Measurements from ENCODE around the gene KANK2. TPM values are rescaled to one million over a fixed set of nuclear protein-coding genes. Genes with fewer than 3 reads are reported as not detected.
A peak's percentile ranks its signal among the peaks of the same experiment; 100 is the strongest.

KANK2 gene
- total RNA-seq, 2 experiments from 2014 or later = 6.1 to 8.0 TPM

GRCh38 chr19:11221082-11221598 is 23.8 kb upstream of the KANK2 start:
- Mint-ChIP-seq H3K4me1 (ENCODE audit: low read depth) (no peaks in the 10 kb centered on the region), H3K36me3 (ENCODE audit: low read depth) (no peaks in the 10 kb centered on the region), H3K27ac (no peak overlapping the region), H3K27me3 (ENCODE audit: low read depth) (no peaks in the 10 kb centered on the region), H3K9me3 (ENCODE audit: insufficient read depth) (peaks cover 10% of the 10 kb centered on the region), H3K4me3 (no peak overlapping the region)
- ATAC-seq (no peak), DNase-seq (no peak)
- POLR2A ChIA-PET = no interaction called here
- CTCF ChIA-PET = no interaction called here

- Mint-ChIP-seq H3K4me1 (ENCODE audit: low read depth) (no peaks in the 10 kb centered on the region), H3K27me3 (ENCODE audit: low read depth) (no peaks in the 10 kb centered on the region), H3K27ac (no peak overlapping the region), H3K4me3 (no peak overlapping the region), H3K9me3 (ENCODE audit: insufficient read depth) (no peaks in the 10 kb centered on the region), H3K36me3 (ENCODE audit: low read depth) (no peaks in the 10 kb centered on the region)
- DNase-seq (no peak), ATAC-seq (no peak)
- POLR2A ChIA-PET = no interaction called here
- CTCF ChIA-PET = no interaction called here
Measured at GRCh38 chr19:11214387-11214786, 17.0 kb upstream of the KANK2 start.

DNA sequence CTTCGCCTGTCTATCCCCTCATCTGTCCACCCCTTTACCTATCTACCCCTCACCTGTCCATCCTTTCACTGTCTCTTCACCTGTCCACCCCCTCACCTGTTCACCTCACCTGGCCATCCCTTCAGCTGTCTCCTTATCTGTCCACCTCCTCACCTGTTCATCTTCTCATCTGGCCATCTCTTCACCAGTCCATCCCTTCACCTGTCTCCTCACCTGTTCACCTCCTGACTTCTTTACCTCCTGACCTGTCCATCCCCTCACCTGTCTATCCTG is 13.2 kb upstream of the KANK2 start:
- no peak overlapping the region for H3K27ac Mint-ChIP-seq
- H3K36me3 Mint-ChIP-seq (ENCODE audit: low read depth) = no peaks in the 10 kb centered on the region
- H3K4me3 Mint-ChIP-seq = no peak overlapping the region
- H3K27me3 Mint-ChIP-seq (ENCODE audit: low read depth) = no peaks in the 10 kb centered on the region
- ChIA-PET CTCF (no interaction called here), POLR2A (interaction anchor here (0.6 kb wide), 1 partner anchor 8 kb away, joined by 3 read pairs; no protein-coding TSS in a partner anchor)
- H3K4me1 Mint-ChIP-seq (ENCODE audit: low read depth) = no peaks in the 10 kb centered on the region
- ATAC-seq = no peak
- no peak for DNase-seq
- no peaks in the 10 kb centered on the region for H3K9me3 Mint-ChIP-seq (ENCODE audit: insufficient read depth)

- Mint-ChIP-seq H3K4me3 (no peak overlapping the region), H3K36me3 (ENCODE audit: low read depth) (no peaks in the 10 kb centered on the region), H3K27me3 (ENCODE audit: low read depth) (no peaks in the 10 kb centered on the region), H3K27ac (no peak overlapping the region), H3K4me1 (ENCODE audit: low read depth) (no peaks in the 10 kb centered on the region), H3K9me3 (ENCODE audit: insufficient read depth) (no peaks in the 10 kb centered on the region)
- DNase-seq (no peak), ATAC-seq (no peak)
- ChIA-PET POLR2A (no interaction called here), CTCF (no interaction called here)
Measured at GRCh38 chr19:11209839-11210655, 12.7 kb upstream of the KANK2 start.

DNA sequence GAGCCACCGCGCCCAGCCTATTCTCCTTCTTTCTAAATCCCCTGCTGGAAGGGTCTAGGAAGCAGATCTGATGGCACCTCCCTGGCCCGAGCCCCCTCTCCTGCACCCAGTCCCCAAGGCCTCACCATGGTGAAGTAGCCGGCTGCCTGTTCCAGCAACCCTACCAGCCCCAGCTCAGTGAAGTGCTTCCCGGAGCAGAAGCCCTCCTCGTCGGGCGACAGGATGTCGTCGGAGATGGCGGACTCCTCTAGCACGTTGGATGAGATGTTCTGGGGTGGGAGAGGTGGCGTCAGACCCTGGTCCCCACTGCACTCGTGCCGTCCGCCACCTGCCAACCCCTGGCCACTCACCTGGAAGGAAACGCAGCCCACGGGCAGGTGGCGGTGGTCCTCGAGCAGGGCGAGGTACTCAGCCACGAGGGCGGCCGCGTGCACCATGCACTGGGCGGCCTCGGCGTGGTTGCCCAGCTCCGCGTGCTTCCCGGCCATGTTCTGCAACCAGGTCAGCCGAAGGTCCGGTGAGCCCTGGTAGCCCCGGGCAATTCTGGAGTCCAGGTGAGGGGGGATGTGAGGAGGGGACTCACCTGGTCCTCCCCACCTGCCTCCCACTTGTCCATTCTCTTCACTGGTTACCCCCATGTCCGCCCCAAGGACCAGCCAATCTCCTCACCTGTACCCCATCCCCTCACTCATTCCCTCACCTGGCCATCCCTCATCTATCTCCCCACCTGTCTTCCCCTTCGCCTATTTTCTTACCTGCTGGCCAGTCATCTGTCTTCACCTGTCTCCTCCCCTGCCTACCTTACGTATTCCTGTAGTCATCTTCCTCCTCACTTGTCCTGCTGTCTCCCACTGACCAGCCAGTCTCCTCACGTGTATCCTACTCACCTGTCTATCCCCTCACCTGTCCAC is 11.5 kb upstream of the KANK2 start:
- H3K36me3 Mint-ChIP-seq (ENCODE audit: low read depth) = no peaks in the 10 kb centered on the region
- POLR2A ChIA-PET = no interaction called here
- CTCF ChIA-PET = no interaction called here
- H3K9me3 Mint-ChIP-seq (ENCODE audit: insufficient read depth) = no peaks in the 10 kb centered on the region
- no peak overlapping the region for H3K27ac Mint-ChIP-seq
- no peak for DNase-seq
- H3K4me3 Mint-ChIP-seq = no peak overlapping the region
- peak; percentile 43 for ATAC-seq
- no peaks in the 10 kb centered on the region for H3K27me3 Mint-ChIP-seq (ENCODE audit: low read depth)
- H3K4me1 Mint-ChIP-seq (ENCODE audit: low read depth) = no peaks in the 10 kb centered on the region

GRCh38 chr19:11205939-11206570 is 8.7 kb upstream of the KANK2 start:
- DNase-seq (no peak), ATAC-seq (no peak)
- H3K4me3 Mint-ChIP-seq = no peak overlapping the region
- no peaks in the 10 kb centered on the region for H3K27me3 Mint-ChIP-seq (ENCODE audit: low read depth)
- no peaks in the 10 kb centered on the region for H3K9me3 Mint-ChIP-seq (ENCODE audit: insufficient read depth)
- H3K4me1 Mint-ChIP-seq (ENCODE audit: low read depth) = no peaks in the 10 kb centered on the region
- no peaks in the 10 kb centered on the region for H3K36me3 Mint-ChIP-seq (ENCODE audit: low read depth)
- POLR2A ChIA-PET = interaction anchor here (0.6 to 0.8 kb wide), 2 partner anchors 168 to 1641 kb away, joined by 4 to 5 read pairs; partner anchors contain the start of gene SWSAP1
- H3K27ac Mint-ChIP-seq = no peak overlapping the region
- CTCF ChIA-PET = no interaction called here

GRCh38 chr19:11204943-11205349 is 7.6 kb upstream of the KANK2 start:
- Mint-ChIP-seq H3K27me3 (ENCODE audit: low read depth) (no peaks in the 10 kb centered on the region), H3K4me1 (ENCODE audit: low read depth) (no peaks in the 10 kb centered on the region), H3K27ac (no peak overlapping the region), H3K9me3 (ENCODE audit: insufficient read depth) (no peaks in the 10 kb centered on the region), H3K4me3 (no peak overlapping the region), H3K36me3 (ENCODE audit: low read depth) (no peaks in the 10 kb centered on the region)
- CTCF ChIA-PET = no interaction called here
- DNase-seq = no peak
- POLR2A ChIA-PET = no interaction called here
- no peak for ATAC-seq

DNA sequence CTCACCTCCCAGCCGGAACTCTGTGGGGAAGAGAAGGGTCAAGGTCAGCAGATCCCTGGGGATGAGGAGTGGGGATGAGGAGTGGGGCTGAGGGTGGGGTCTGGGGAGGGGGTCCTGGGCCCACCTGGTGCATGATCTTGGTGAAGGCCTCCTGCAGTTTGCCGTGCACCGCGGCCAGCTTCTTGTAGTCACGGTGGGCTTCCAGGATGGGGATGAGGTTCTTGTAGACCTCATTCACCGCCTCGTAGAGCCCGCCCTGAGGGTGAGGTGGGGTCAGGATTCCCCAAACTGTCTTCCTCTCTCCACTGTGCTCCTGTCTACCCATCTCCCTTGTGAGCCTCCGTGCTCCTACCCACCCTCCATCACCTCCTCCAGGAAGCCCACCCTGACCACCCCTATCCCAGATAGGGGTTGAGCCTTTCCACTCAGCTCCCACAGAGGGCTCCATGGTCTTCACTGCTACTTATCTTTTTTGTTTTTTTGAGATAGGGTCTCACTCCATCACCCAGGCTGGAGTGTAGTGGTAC is 6.8 kb upstream of the KANK2 start:
- no peaks in the 10 kb centered on the region for H3K4me1 Mint-ChIP-seq (ENCODE audit: low read depth)
- DNase-seq (no peak), ATAC-seq (no peak)
- ChIA-PET POLR2A (no interaction called here), CTCF (interaction anchor here (0.6 to 1.3 kb wide), 3 partner anchors 66 to 168 kb away, joined by 3 to 6 read pairs (median 4); no protein-coding TSS in a partner anchor)
- no peak overlapping the region for H3K27ac Mint-ChIP-seq
- no peaks in the 10 kb centered on the region for H3K9me3 Mint-ChIP-seq (ENCODE audit: insufficient read depth)
- H3K4me3 Mint-ChIP-seq = no peak overlapping the region
- no peaks in the 10 kb centered on the region for H3K36me3 Mint-ChIP-seq (ENCODE audit: low read depth)
- H3K27me3 Mint-ChIP-seq (ENCODE audit: low read depth) = peaks cover 3% of the 10 kb centered on the region

DNA sequence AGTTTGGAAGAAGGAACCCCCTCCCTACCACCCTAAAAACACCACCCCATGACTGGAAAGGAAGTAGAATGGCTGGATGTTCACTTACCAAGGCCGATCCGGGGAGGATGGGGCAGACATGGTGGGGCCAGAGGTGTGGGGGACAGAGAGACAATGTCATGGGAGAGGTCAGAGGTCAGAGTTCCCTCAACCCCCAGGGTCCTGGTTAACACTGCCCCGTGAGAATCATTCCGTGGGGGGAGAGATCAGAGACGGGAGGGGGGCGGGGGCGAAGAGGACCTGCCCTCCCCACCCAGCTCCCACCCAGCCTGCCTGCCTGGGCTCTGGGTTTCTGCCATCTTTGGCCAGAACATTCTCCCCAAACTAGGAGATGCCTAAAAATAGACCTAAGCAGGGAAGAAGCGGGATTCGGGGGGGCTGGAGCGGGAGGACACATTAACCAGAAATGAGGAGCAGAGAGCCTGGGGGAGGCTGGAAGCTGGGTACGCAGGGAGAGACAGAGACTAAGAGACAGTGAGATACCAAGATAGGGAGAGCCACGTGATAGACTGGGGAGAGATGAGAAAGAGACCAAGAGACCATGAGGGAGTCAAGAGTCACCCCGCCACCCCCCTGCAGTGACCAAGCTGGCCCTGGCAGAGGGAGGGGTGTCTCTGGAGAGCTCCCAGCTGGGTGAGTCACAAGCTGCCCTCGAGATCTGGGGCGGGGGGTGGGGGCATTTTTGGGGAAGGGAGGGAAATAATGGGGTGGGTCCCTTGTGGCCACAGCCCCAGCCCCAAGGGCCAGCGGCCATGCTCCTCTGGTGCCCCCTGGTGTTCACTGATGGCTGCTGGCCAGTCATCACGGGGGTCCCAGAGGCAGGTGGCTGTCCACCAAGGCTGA is 6.1 kb upstream of the KANK2 start:
- Mint-ChIP-seq H3K9me3 (ENCODE audit: insufficient read depth) (no peaks in the 10 kb centered on the region), H3K27ac (no peak overlapping the region), H3K4me1 (ENCODE audit: low read depth) (no peaks in the 10 kb centered on the region), H3K27me3 (ENCODE audit: low read depth) (peaks cover 7% of the 10 kb centered on the region), H3K36me3 (ENCODE audit: low read depth) (no peaks in the 10 kb centered on the region), H3K4me3 (no peak overlapping the region)
- no peak for ATAC-seq
- CTCF ChIA-PET = interaction anchor here (0.6 to 1.3 kb wide), 5 partner anchors 16 to 262 kb away, joined by 3 to 6 read pairs (median 4); no protein-coding TSS in a partner anchor
- POLR2A ChIA-PET = no interaction called here
- DNase-seq = no peak

DNA sequence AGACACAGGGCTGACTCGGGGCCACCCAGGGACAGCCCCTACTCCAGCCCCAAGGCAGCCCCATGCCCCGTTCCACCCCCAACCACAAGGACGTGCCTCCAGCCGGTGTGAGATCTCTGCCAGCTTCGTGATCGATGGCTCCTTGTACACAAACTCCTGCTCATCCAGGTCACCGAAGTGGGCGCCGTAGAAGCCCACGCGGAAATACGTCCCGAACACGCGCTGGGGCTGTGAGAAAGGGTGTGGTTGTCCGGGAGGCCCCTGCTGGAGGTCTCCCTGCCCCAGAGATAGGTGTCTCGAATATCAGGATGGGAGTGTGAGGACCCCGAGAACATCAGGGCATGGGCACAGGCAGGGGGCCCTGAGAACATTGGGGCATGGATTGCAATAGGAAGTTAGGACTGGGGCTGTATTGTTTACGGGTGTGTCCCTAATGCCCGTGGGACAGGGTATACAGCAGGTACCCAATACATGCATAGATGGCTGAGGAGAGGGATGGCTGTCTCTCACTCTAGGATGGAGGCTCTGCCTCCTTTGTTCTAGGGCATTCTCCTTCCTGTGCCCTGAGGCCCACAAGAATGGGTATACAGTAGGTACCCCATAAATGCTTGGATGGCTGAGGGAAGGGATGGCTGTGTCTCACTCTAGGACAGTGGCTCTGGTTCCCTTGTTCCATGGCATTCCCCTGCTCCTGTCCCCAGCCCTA is 5.3 kb upstream of the KANK2 start:
- no peaks in the 10 kb centered on the region for H3K9me3 Mint-ChIP-seq (ENCODE audit: insufficient read depth)
- POLR2A ChIA-PET = no interaction called here
- ATAC-seq (no peak), DNase-seq (no peak)
- CTCF ChIA-PET = interaction anchor here (0.6 to 1.3 kb wide), 4 partner anchors 15 to 261 kb away, joined by 3 to 6 read pairs (median 4); no protein-coding TSS in a partner anchor
- H3K27ac Mint-ChIP-seq = no peak overlapping the region
- no peaks in the 10 kb centered on the region for H3K36me3 Mint-ChIP-seq (ENCODE audit: low read depth)
- H3K4me1 Mint-ChIP-seq (ENCODE audit: low read depth) = peaks cover 2% of the 10 kb centered on the region
- no peak overlapping the region for H3K4me3 Mint-ChIP-seq
- peaks cover 7% of the 10 kb centered on the region for H3K27me3 Mint-ChIP-seq (ENCODE audit: low read depth)
